GM21390 (cell line): ENCODE measurements around the gene MAN2B2.

ENCODE experiments used
- ATAC-seq: cut with Tn5 transposase; IDR thresholded peaks from one replicate; pipeline ENCODE4 v1.9.1; 2021; ENCODE audit not compliant: unreplicated experiment

Gene MAN2B2

DNA sequence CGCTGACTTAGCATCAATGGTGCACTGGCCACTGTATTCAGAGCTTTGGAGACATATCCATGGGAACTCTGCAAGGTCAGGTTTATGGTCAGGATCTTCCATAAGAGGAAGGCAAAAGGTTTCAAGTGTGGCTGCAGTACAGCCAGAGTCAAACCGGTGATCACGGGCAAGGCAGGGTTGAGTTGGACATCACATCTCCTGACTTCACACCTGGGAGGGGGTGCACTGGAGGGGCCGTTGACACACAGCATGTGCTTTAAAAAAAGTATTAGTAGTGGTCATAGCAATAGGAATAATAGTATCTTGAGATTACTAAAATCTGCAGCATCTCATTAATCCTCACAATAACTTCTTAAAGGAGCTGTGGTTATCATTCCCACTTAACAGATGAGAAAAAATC, 28.9 kb upstream of the MAN2B2 start:
- no peak for ATAC-seq

DNA sequence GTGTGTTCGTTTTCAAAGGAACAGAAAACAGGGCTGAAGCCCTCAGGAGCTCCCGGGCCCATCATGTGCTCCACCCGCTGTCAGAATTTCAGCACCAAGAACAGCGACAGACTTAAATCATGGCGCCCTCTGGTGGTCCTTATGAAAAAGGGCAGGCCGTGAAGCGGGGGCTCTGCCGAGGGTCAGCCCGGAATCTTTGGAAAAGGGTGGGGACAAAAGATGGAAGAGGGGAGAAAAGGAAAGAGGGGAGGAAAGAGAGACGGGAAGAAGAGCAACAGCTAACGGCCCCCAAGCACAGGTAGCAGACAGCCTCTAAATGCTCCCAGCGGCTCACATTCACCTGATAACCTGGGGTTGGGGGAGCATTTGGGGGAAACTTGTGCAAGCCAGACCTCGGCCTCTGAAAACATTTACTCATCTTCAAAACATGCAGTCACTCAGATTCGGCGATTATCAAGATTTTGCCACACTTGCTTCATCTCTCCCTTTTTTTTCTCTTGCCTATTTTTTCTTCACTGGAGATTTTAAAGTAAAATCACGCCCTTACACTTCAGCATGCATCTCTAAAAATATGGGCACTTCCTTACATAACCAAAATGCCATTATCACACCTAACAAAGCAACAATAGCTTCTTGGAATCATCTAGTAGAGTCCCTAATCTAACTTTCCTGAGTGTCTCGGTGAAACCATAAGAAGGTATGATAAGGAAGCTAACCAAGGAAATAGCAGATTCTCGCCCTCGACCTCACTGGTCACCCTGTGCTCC, 28.1 kb upstream of the MAN2B2 start:
- no peak for ATAC-seq

DNA sequence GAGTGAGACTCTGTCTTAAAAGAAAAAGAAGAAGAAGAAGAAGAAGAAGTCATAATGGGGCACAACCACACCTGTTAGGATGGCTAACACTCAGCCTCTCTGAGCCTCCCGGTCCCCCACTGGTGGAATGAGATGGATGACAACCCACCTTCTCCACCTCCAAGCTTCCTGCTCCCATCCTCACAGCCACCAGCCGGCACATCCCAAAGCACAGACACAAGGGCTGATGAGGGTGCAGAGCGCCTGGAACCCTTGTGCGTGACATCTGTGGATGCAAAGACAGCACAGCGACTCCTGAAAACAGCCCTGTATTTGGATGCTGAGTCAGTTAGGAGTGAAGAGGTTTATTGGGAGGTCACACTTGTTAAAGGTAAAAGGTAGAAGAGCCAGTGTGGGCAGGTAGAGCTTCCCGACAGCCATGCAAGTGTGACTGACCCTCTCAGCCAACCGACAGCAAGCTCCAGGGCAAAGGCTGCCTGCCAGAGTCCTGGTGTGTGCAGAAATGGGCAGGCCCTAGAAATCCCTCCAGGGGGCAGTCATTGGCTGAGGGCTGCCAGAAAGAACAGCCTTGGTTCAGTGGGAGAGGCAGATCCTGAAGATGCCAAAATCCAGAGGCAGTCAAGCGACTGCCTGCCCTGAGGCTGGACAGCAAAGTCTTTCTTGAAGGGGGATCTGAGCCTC, 26.6 kb upstream of the MAN2B2 start:
- ATAC-seq = no peak

DNA sequence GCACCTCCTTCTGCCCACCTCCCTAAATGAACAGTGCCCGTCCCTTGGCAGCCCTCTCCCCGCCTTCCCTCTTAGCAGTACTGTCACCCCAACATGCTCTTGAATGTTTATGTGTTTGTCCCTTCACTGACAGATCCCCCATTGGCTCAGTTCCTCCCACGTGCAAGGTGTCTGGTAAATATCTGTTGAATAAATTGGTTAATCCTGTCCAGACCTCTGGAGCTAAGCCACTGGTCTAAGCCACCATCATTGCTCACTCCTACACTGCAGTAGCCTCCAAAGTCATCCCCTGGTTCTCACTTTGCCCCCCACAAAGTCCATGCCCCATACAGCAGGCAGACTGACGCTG, 26.1 kb upstream of the MAN2B2 start:
- ATAC-seq = no peak

DNA sequence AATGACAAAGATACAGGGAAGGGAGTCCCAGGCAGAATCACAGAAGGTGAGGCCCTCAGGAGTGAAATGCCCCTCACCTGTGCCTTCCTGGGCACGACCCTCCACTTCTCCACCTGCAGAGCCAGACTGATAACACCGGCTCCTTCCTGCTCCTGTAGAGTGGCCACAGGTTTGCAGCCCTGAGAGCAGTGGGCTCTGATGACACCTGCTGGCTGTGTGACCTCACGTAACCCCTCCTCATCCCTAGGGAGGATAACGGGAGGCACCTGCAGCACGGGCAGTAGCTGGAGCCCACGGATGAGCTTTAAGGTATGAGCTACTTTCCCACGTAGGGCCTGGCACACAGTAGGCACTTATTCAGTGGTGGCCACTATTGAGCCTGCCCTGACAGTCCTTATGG, 25.5 kb upstream of the MAN2B2 start:
- ATAC-seq = no peak

DNA sequence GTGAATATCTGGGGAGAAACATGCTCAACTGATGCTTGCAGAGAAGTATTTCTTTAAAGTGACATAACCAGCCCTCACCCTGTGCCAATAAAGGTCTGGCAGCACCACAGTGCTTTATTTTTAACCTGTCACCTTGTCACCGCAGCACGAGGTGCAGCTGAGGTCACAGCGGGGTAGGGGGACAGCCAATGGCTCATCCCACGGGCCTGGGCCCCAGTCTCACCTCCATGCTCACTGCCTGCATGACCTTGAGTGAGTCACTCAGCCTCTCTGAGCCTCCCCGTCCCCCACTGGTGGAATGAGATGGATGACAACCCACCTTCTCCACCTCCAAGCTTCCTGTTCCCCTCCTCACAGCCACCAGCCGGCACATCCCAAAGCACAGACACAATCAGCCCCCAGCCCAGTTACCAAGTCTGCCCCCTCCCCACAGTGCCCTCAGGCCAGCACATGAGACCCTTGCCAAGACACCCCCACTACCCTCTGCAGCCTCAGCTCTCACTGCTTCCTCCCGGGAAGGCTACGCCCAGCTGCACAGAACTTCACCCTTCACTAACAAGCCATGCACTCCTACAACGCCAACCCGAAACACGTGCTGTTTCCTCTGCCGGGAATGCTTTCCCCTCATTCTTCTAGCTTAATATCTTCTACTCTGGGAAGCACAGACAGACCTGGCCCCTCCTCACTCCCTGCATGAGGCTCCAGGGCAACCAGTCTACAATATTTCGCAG, 24.9 kb upstream of the MAN2B2 start:
- no peak for ATAC-seq

DNA sequence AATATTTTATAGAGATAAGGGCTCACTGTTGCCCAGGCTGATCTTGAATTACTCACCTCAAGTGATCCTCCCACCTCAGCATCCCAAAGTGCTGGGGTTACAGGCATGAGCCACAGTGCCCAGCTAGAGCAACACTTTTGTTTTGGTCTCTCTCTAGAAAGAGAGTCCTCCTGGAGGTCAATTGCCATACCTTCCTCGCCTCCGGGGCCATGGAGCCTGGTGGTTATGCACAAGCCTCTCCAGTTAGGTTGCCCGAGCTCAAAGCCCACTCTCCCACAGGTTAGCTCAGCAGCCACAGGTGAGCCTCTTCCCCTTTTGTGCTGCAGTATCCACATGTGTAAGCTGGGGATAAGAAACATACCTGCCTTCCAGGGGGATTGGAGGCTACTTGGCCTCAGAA, 24.2 kb upstream of the MAN2B2 start:
- ATAC-seq = no peak

DNA sequence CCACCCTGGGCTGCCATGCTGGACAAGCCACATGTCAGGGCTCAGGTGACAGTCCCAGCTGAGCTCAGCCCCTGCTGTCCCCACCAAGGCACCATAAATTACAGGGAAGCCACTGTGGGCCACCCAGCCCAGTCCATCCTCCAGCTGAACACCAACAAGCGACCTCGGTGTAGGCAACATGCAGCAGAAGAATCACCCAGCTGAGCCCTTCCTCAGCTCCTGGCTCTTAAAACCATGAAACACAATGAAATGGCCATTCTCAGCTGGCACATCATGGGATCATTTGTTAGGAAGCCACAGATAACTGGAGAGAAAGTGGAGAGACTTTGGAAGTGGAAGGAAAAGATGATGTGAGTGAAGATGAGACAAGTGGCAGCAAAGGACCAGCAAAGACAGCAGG, 23.3 kb upstream of the MAN2B2 start:
- ATAC-seq = no peak

DNA sequence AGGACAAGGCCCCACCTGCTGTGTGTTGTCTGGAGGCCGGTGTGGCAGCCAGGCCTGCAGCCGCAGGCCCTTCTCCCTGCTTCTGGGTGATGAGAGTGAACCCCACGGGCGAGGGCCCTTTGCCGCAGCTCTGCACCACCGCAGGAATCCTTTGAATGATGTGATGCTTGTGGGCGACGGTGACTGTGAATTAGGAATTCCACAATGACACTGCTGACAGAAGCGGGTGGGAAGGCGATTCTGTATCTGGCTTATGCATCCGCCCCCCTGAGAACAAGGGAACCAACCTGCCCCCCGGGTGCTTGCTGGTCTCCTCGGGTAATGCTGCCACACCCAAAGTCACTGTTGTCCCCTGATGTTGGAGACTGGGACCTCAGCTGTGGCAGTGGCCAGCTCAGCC, 19.5 kb upstream of the MAN2B2 start:
- no peak for ATAC-seq

DNA sequence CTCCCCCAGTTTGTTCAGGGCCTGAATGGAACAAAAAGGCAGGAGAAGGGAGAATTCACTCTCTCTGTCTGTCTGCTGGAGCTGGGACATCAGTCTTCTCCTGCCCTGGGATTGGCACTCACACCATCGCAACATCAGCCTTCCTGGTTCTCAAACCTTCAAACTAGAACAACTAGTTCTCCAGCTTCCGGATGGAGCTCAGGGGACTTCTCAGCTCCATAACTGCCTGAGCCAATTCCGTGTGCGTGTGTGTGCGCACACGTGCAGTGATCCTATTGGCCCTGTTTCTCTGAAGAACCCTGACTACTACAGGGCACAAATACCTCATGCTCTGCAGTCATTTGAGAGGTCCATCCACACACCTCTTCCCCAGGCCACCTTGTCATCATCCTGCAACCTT, 18.7 kb upstream of the MAN2B2 start:
- ATAC-seq = no peak

DNA sequence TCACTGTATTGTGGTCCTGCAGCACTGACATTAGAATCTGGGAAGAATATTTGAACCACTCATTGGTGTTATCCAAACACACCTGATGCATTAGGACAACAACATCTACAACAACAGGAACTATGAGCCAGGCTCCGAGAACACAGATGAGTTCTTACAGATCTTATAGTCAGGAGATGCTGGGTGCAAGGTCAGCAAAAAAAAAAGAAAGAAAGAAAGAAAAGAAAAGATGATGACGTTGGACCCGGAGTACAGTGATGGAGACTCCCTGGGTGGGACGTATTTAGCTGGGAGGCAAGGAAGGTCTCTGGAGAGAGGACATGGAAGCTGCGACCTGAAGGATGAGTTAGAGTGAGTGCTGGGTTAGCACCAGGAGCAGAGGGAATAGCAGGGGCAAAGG, 17.8 kb upstream of the MAN2B2 start:
- no peak for ATAC-seq

DNA sequence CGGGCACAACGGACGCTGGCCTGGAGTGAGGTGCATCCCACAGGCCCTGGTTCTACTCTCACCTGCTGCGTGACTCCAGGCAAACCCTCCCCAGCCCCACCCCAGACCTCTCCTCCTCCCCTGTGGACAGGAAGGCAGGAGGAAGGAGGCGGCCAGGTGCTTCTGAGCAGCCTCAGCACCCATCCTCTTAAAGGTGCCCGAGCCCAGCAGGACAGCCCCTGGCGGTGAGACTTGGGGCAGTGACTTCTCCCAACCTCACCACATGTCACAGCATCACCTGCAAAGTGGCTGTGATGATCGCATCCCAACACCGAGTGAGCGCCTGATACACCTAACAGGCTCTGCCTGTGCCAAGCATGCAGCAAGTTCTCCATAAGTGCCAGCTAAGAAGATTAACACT, 17.1 kb upstream of the MAN2B2 start:
- no peak for ATAC-seq

DNA sequence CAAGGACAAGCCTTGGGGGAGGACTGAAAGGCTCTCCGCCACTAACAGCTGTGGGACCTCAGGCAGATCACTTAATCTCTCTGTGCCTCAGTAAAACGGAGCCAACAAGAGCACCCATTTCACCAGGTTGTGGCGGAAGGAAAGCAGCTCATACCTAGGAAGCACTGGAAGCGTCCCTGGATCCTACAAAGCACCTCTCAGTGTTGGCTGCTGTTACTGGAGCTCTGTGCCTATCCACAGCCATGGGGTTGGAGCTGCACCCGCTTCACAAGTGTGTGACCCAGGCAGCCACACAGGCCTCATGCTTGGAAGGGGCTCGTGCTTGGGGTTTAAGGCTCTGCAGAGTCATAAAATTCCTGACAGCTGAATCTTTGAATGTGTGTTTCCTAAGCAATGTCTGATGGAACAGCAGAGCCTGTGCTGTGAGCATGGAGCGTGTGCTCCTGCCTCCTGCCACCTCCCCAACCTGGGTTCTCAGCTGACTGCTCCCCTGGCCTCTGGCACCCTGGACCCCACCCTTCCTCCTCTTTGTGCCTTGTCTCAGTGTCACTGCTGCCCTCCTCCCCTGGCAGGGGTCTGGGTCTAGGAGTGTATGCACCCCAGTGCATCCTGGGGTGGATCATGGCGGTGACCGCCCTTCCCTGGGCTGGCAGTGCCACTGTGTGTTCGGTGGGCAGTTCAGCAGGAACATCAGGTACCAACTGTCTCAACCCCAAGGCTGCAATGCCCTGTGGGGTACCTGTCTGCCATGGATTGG, 14.4 kb upstream of the MAN2B2 start:
- ATAC-seq = no peak

DNA sequence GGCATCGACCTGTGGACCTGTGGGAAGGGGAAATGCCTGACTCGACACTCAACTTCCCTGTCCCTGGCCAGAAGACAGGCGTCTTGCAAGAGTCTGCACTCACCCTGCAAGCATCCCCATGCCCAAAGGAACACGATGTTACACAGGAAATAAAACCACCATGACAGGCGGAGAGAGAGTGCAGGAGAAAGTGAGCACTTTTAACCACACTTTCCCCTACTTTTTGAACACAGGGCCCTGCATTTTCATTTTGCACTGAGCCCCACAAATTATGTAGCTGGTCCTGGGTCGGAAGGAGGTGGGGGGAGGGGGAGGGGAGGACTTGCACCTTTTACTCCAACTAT, 13.8 kb upstream of the MAN2B2 start:
- ATAC-seq = no peak

DNA sequence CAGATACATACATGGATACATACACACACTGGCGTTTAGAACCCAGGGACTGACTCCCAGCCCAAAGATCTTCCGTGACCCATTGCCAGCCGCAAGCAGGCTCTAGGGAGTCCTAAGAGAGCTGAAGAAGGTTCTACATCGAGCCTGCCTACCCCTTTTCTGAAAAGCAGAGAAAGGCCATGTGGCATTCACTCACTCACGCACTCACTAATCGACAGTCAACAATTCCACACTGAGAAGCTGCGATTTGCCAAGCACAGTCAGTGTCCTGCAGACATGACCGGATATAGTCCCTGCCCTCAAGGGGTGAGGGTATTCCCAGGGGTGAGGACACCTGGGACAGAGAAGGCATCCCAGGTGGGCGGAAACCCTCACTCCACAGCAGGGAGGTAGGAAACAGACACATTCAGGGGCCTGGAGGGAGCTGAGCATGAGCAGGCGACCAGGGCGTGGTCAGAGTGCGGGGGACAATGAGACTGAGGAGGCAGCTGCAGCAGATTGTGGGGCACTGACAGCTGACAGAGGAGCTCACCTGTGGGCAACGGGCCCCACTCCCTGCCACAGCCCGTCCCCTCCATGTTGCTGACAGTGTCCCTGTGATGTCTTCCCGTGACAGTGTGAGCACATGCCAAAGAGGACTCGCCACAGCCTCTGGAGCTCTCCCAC, 13.2 kb upstream of the MAN2B2 start:
- no peak for ATAC-seq

DNA sequence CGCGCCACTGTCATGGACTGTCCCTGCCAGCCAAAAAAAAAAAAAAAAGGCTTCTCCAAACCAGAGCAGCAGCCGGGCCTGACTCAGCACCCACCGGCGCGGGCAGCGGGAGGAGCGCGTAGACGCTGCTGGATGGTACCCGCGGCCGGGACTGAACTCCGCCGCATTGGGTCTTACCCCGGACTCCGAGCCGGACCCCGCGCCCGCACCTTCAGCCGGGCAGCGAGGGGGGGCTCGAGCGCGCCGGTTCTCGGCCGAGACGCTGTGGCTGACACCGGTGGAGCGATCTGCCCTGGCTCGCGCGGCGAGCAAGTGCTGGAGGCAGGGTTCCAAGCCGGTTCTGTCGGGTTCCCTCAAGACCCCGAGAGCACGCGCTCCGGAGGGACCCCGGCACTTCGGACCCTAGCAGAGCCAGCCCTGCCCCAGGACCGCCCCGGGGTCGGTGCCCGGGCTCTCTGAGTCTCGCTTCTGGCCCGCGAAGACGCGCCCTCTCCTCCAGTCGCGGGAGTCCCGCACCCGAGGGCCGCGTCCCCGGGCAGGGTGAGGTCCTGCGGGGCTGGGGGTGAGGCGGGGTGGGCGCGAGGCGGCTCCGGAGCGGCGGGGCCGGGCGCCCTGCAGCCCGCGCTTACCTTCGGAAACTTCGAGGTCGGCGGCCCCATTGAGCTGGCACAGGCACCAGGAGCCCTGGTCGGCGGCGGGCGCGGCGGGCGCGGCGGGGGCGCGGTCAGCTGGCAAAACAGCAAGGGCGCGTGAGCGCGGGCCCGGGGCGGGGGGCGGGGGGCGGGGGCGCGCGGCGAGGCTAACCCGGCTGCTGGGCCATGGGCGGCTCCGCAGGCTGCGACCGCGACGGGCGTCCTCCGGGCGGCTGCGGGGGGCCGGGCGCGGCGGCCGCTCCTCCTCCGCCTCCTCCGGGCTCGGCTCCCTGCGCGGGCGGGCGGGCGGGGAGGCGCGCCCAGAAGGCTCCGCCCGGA, 11.8 kb upstream of the MAN2B2 start:
- ATAC-seq = no peak

DNA sequence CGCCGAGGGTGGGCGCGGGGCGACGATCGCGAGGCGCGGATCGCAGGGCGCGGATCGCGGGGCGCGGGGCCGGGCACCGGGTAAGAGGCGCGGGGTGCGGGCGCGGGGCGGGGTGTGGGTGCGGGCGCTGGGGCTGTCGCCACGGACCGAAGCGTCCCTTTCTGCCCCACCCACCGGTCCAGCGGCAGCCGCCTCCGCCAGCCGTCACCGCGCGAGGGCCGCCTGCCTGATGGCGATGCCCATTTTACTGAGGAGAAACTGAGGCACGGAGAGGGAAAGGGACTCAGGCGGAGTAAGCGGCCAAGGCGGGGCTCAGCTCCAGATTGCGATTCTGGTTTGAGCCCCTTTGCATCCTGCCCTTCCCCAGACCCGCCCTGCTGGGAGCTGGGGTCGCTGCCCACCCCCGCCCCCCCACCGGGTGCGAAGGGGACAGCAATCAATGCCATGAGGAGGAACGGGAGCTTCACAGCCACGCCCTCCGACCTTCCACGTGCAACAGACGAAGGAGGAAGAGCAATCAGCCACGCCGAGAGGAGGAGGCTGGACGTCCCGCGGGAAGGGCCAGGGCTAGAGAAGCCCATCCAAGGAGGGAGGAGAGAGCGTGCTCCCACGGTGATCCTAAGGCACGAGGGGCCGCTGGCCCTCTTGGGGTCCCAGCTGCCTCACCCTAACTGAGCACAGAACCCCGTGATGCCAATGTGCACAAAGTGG, 10.9 kb upstream of the MAN2B2 start:
- ATAC-seq = no peak

DNA sequence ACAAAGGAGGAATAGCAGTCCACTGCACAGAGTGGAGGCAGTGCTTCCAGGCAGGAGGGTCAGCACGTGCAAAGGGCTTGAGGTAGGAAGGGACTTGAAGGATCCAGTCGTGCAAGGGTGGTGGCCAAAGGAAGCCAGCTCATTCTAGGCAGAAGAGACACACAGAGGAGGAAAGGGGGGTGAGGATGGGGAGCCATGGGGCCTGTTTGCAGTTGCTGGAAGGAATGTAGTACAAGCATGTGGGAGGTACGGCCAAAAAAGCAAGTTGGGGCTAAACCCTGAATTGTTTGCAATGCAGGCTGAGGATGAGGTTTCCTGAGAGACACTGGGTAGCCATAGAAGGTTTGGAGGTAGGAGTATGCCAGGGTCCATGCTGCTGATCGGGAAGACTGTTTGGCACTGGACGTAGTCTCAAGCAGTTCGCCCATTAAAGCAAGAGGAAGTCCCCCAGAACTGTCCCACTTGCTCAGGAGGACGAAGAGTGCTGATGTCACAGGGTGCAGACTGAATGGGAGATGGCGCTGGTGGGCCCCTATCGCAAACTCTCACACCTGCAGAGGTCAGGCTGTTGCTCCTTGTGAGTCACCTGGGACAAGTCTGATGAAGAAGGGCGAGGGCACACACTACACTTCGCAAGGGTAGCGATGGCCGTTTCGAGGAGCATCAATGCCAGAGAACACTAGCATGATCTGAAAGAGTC, 9.1 kb upstream of the MAN2B2 start:
- ATAC-seq = no peak
